Fibroblast of mammary gland (primary cell): Measurements from ENCODE around the gene UBE2Z.

Source experiments
- DNase-seq: peaks from one replicate; pipeline ENCODE4 v3.0.0-alpha.2; 2010; ENCODE audit warnings: low read depth
- H3K4me3 ChIP-seq: 2 replicates; pipeline ENCODE4 v1.5.1; 2011; ENCODE audit warnings: low read depth, mild to moderate bottlenecking, low read length, moderate library complexity; ENCODE audit not compliant: control insufficient read depth
- CTCF ChIP-seq: conservative IDR thresholded peaks from 2 replicates; pipeline ENCODE4 v1.5.1; 2011; ENCODE audit warnings: low read depth, low read length, inconsistent platforms; ENCODE audit not compliant: control insufficient read depth, insufficient read depth

The UBE2Z gene

DNA sequence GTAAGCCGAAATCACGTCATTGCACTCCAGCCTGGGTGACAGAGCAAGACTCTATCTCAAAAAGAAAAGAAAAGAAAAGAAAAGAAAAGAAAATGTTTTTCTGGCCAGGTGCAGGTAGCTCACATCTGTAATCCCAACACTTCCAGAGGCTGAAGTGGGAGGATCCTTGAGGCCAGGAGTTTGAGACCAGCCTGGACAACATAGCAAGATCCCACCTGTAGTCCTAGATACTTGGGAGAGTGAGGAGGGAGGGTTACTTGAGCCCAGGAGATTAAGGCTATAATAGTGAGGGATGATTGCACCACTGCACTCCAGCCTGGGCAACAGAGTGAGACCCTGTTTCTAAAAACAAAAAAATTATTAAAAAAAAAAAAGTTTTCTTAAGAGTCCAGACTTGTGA, 18.1 kb upstream of the UBE2Z start:
- no peak overlapping the region for H3K4me3 ChIP-seq
- TF ChIP-seq CTCF, result no peak
- no peak for DNase-seq

- no peak for DNase-seq
- no peak for TF ChIP-seq CTCF
- H3K4me3 ChIP-seq, result peak overlapping the region; percentile 67
Observed at GRCh38 chr17:48892940-48893645, 15.1 kb upstream of the UBE2Z start.

GRCh38 chr17:48893646-48894508, 14.3 kb upstream of the UBE2Z start:
- TF ChIP-seq CTCF, result no peak
- no peak for DNase-seq
- peak overlapping the region; percentile 67 for H3K4me3 ChIP-seq

DNA sequence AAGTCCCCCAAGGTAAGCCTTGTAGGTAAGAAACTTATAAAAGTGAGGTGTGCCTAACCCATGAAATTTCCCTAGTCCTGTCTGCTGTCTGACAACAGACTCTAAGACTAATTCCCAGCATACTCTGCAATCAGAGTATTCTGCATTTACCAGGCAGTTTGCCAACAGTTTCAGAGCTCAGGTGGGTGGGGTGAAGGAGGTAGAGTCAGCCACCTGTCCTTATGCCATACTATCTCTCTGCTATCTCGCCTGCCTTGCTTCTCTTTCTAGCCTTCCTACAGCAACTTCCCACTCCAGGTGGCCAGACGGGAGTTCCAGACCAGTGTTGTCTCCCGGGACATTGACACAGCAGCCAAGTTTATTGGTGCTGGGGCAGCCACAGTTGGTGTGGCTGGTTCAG, 13.3 kb upstream of the UBE2Z start:
- H3K4me3 ChIP-seq, result no peak overlapping the region
- DNase-seq, result no peak
- no peak for TF ChIP-seq CTCF

- no peak for DNase-seq
- no peak overlapping the region for H3K4me3 ChIP-seq
- no peak for TF ChIP-seq CTCF
Observed at GRCh38 chr17:48901241-48901640, 7.0 kb upstream of the UBE2Z start.

DNA sequence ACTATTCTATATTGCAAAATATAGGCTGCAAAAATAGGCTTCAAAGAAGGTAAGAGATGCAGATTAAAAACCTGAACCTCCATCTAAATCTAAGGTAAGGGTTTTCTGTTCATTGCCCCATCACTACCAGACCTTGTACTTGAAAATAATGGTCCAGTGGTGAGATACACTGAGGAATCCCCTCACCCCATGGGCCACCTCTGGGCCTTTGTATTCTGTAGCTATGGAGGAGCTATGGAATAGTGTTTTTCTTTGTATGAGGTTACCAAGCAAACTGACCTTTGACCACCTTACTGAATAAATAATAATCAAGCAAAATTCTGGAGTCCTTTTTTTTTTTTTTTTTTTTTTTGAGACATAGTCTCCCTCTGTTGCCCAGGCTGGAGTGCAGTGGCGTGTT, 4.8 kb upstream of the UBE2Z start:
- TF ChIP-seq CTCF, result no peak
- DNase-seq, result no peak
- H3K4me3 ChIP-seq, result no peak overlapping the region
